Mesenchymal stem cell (in vitro differentiated cells and primary cell): ENCODE data around the gene DLGAP1.
A peak's percentile ranks its signal among the peaks of the same experiment; 100 is the strongest.

Source experiments
- DNase-seq: peaks from one replicate; pipeline ENCODE4 v3.0.0-alpha.2; 2013
- H2AFZ ChIP-seq: one replicate; pipeline ENCODE4 v1.6.1; 2013; ENCODE audit warnings: low read depth, mild to moderate bottlenecking, control low read depth, inconsistent platforms, low read length, moderate library complexity
- H2AK5ac ChIP-seq: 2 replicates; pipeline ENCODE4 v1.6.1; 2013; ENCODE audit warnings: low read length, moderate library complexity, mild to moderate bottlenecking, inconsistent platforms; ENCODE audit not compliant: severe bottlenecking
- H2BK120ac ChIP-seq: one replicate; pipeline ENCODE4 v1.6.1; 2013; ENCODE audit warnings: low read depth, mild to moderate bottlenecking, inconsistent platforms, low read length, moderate library complexity
- H2BK12ac ChIP-seq, 2 experiments: one replicate each; pipeline ENCODE4 v1.6.1; 2013; ENCODE audit warnings: inconsistent platforms in 2 of 2, low read length in 2 of 2, mild to moderate bottlenecking in 2 of 2, moderate library complexity in 2 of 2, control low read depth in 1 of 2
- H2BK15ac ChIP-seq: one replicate; pipeline ENCODE4 v1.6.1; 2013; ENCODE audit warnings: mild to moderate bottlenecking, low read depth, inconsistent platforms; ENCODE audit not compliant: poor library complexity, severe bottlenecking
- H2BK5ac ChIP-seq: 2 replicates; pipeline ENCODE4 v1.6.1; 2013; ENCODE audit warnings: low read depth, mild to moderate bottlenecking, low read length, control low read depth, inconsistent platforms; ENCODE audit not compliant: poor library complexity, severe bottlenecking
- H3K14ac ChIP-seq, 2 experiments: one replicate each; pipeline ENCODE4 v1.6.1; 2013; ENCODE audit warnings: inconsistent platforms in 2 of 2, low read length in 2 of 2, control low read depth in 1 of 2, mild to moderate bottlenecking in 1 of 2, moderate library complexity in 1 of 2
- H3K18ac ChIP-seq, 2 experiments: one replicate each; pipeline ENCODE4 v1.6.1; 2013; ENCODE audit warnings: inconsistent platforms in 2 of 2, low read length in 2 of 2, control low read depth in 1 of 2, low read depth in 1 of 2, mild to moderate bottlenecking in 1 of 2
- H3K23ac ChIP-seq, 2 experiments: one replicate each; pipeline ENCODE4 v1.6.1; 2013; ENCODE audit warnings: inconsistent platforms in 2 of 2, low read length in 2 of 2, mild to moderate bottlenecking in 2 of 2, moderate library complexity in 2 of 2, control low read depth in 1 of 2
- H3K27ac ChIP-seq: 2 replicates; pipeline ENCODE4 v1.5.1; 2013; ENCODE audit warnings: mild to moderate bottlenecking, moderate library complexity, low read length, control low read depth, inconsistent platforms; ENCODE audit not compliant: poor library complexity, severe bottlenecking
- H3K27me3 ChIP-seq, 2 experiments: 2 replicates each; pipeline versions ENCODE4 v1.6.1 to v1.7.0; 2013; ENCODE audit warnings: low read length in 2 of 2, mild to moderate bottlenecking in 2 of 2, moderate library complexity in 2 of 2, control low read depth in 1 of 2, inconsistent platforms in 1 of 2; ENCODE audit not compliant: control insufficient read depth in 1 of 2, insufficient read depth in 1 of 2
- H3K36me3 ChIP-seq, 2 experiments: 2 replicates each; pipeline versions ENCODE4 v1.6.1 to v1.7.0; 2013; ENCODE audit warnings: low read length in 2 of 2, control low read depth in 1 of 2, inconsistent platforms in 1 of 2, low read depth in 1 of 2, mild to moderate bottlenecking in 1 of 2; ENCODE audit not compliant: insufficient read depth in 2 of 2, control insufficient read depth in 1 of 2
- H3K4ac ChIP-seq, 2 experiments: one replicate each; pipeline ENCODE4 v1.6.1; 2013; ENCODE audit warnings: inconsistent platforms in 2 of 2, low read length in 2 of 2, mild to moderate bottlenecking in 2 of 2, moderate library complexity in 2 of 2, control low read depth in 1 of 2, low read depth in 1 of 2
- H3K4me1 ChIP-seq: 2 replicates; pipeline ENCODE4 v1.6.1; 2013; ENCODE audit warnings: low read depth, low read length, control low read depth; ENCODE audit not compliant: control insufficient read depth, insufficient read depth
- H3K4me2 ChIP-seq: 2 replicates; pipeline ENCODE4 v1.6.1; 2013; ENCODE audit warnings: low read length, mild to moderate bottlenecking, inconsistent platforms; ENCODE audit not compliant: poor library complexity, severe bottlenecking
- H3K4me3 ChIP-seq, 2 experiments: 2 replicates each; pipeline versions ENCODE4 v1.5.1 to v1.7.0; 2013; ENCODE audit warnings: low read length in 2 of 2, mild to moderate bottlenecking in 2 of 2, control low read depth in 1 of 2, low read depth in 1 of 2; ENCODE audit not compliant: insufficient read depth in 1 of 2
- H3K79me1 ChIP-seq: replicated peaks from 2 replicates; pipeline ENCODE4 v1.6.1; 2013; ENCODE audit warnings: mild to moderate bottlenecking, control low read depth, low read length, inconsistent platforms; ENCODE audit not compliant: poor library complexity, severe bottlenecking
- H3K9ac ChIP-seq: 2 replicates; pipeline ENCODE4 v1.7.0; 2013; ENCODE audit warnings: mild to moderate bottlenecking, low read length, moderate library complexity
- H3K9me3 ChIP-seq: 2 replicates; pipeline ENCODE4 v1.7.0; 2013; ENCODE audit warnings: mild to moderate bottlenecking, low read length; ENCODE audit not compliant: control insufficient read depth
- H4K8ac ChIP-seq: one replicate; pipeline ENCODE4 v1.6.1; 2013; ENCODE audit warnings: inconsistent platforms, mild to moderate bottlenecking, low read length, moderate library complexity
- H4K91ac ChIP-seq: one replicate; pipeline ENCODE4 v1.6.1; 2013; ENCODE audit warnings: mild to moderate bottlenecking, low read length, inconsistent platforms
- WGBS: methylation state at CpG from one replicate; pipeline ENCODE4 v1.1.7; 2013; ENCODE audit warnings: mixed read lengths; 5-methylcytosine and 5-hydroxymethylcytosine counted together

DLGAP1 gene

DNA sequence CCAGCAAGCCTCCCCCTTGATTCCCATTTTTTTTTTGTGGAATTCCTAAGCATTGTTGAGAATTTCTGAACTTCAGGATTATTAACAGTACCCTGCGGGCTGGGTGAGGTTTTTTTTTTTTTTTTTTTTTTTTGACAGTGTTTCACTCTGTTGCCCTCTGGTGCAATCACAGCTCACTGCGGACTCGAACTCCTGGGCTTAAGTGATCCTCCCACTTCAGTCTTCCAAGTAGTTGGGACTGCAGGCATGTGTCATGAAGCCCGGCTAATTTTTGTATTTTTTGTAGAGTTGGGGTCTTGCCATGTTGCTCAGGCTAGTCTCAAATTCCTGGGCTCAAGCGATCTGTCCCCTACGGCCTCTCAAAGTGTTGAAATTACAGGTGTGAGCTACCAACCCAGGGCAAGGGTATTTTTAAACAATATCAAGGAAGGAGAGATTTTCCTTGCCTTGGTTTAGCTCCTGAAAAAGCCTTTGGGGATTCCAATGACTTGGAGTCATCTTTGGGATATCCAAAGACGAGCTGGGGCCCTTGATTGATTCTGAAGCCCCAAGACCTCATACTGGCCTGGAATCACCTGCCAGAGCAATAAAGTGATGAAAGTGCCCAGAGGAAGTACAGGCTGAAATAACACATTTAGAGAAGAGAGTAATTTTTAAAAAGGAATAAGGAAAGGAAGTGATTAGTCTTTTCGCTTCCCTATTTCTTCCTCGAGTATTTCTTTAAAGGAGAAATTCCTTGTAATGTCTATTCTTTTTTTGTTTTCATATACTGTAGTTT lies 764.9 kb downstream of the DLGAP1 start:
- Histone ChIP-seq H3K9ac (no peak overlapping the region), H2BK15ac (no peak overlapping the region), H2BK12ac (no peak overlapping the region), H2BK120ac (no peak overlapping the region), H2BK5ac (peak overlapping the region; percentile 94), H3K4me2 (no peak overlapping the region), H3K4me3 (no peak overlapping the region), H3K23ac (no peak overlapping the region), H3K27me3 (no peaks in the 10 kb centered on the region), H2AK5ac (peak overlapping the region; percentile 16), H3K4ac (no peak overlapping the region), H3K4me1 (peaks cover 7% of the 10 kb centered on the region), H3K27ac (peak overlapping the region; percentile 99), H3K9me3 (no peaks in the 10 kb centered on the region), H4K91ac (no peak overlapping the region), H2AFZ (no peak overlapping the region), H3K79me1 (no peaks in the 10 kb centered on the region), H3K36me3 (no peaks in the 10 kb centered on the region), H3K18ac (no peak overlapping the region), H3K14ac (no peak overlapping the region), H4K8ac (no peak overlapping the region)
- WGBS, result 77% methylated on average over 7 of the region's 9 CpGs
- DNase-seq, result no peak

DNA sequence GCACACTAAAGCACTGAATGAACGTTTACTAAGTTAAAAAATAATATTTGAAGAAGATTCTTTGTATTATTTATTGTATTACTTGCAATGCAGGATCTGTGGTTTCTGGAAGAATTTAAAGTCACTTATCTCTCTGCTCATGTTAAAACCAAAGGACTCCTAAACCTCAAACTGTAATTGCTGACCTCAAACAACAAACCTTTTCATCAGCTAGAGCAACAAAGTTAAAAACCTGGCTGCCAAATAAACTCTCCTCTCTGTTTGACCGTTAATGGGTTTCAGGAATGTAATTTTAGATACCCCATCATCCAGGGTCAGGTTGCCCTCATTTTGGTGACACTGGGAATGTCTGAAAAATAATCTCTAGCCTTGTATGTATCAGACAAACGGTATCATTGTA lies 766.0 kb downstream of the DLGAP1 start:
- Histone ChIP-seq H2BK5ac (peak overlapping the region; percentile 79), H3K27ac (peak overlapping the region; percentile 99), H3K4me2 (peak overlapping the region; percentile 2), H3K4me1 (peaks cover 7% of the 10 kb centered on the region), H2AK5ac (peak overlapping the region; percentile 89), H3K36me3 (no peaks in the 10 kb centered on the region), H3K79me1 (no peaks in the 10 kb centered on the region), H3K9me3 (no peaks in the 10 kb centered on the region), H3K14ac (no peak overlapping the region), H2AFZ (no peak overlapping the region), H3K23ac (no peak overlapping the region), H2BK120ac (no peak overlapping the region), H3K4ac (no peak overlapping the region), H4K8ac (no peak overlapping the region), H3K18ac (no peak overlapping the region), H4K91ac (no peak overlapping the region), H2BK15ac (no peak overlapping the region), H3K27me3 (no peaks in the 10 kb centered on the region), H2BK12ac (no peak overlapping the region), H3K9ac (peak overlapping the region; percentile 67), H3K4me3 (no peak overlapping the region)
- WGBS, result no CpG with 5 or more reads among the region's 3 CpGs
- DNase-seq, result no peak

DNA sequence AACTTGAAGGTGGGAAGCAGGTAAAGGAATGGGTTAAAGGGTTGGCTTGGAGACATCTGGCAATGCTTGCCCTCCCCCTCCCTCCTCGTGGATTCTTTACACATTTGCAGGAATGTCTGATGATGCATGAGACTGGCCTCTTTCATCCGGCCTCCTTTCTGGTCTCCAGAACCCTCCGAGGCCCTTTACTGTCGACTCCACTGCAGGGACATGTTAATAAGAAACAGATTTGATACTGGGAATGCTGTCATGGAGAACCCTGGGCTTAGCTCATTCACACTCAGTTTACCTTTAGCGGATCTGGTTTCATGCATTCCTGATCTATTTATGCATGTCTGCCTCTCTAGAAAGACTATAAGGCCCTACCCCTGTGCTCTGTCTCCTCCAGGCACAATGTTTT lies 766.4 kb downstream of the DLGAP1 start:
- Histone ChIP-seq H2BK5ac (peak overlapping the region; percentile 93), H2AFZ (no peak overlapping the region), H3K4ac (no peak overlapping the region), H2BK12ac (no peak overlapping the region), H4K91ac (no peak overlapping the region), H3K9ac (peak overlapping the region; percentile 67), H3K9me3 (no peaks in the 10 kb centered on the region), H3K14ac (no peak overlapping the region), H2BK15ac (no peak overlapping the region), H3K4me2 (no peak overlapping the region), H3K4me3 (no peak overlapping the region), H3K4me1 (peaks cover 7% of the 10 kb centered on the region), H4K8ac (no peak overlapping the region), H3K27ac (peak overlapping the region; percentile 99), H2AK5ac (no peak overlapping the region), H3K23ac (no peak overlapping the region), H3K27me3 (no peaks in the 10 kb centered on the region), H3K36me3 (no peaks in the 10 kb centered on the region), H3K79me1 (no peaks in the 10 kb centered on the region), H3K18ac (no peak overlapping the region), H2BK120ac (no peak overlapping the region)
- peak; percentile 76 for DNase-seq
- 9% methylated on average over 5 of the region's 5 CpGs for WGBS

DNA sequence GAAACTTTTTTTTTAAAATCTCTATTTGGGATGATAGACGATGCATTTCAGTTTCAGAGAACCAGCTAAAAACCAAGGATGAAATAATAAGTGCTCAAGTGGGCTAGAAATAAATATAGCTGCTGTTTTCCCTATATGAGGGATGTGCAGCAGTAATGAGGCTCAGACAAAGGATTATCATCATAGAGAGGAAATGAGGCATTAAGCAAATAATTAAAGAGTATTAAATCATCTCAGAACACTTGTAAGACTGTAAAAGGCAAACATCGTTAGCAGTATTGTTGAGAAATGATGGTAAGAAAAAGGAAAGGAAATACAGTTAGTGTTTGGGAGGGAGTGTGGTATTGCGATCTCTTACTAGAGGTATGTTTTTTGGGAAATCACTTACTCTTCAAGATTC lies 771.6 kb downstream of the DLGAP1 start:
- Histone ChIP-seq H3K27me3 (no peaks in the 10 kb centered on the region), H3K27ac (no peak overlapping the region), H2BK5ac (no peak overlapping the region), H3K36me3 (peaks cover 0 to 3% of the 10 kb centered on the region in 2 experiments), H3K14ac (no peak overlapping the region), H2AK5ac (no peak overlapping the region), H3K9ac (no peak overlapping the region), H3K9me3 (no peaks in the 10 kb centered on the region), H3K4me2 (no peak overlapping the region), H3K4me3 (no peak overlapping the region), H3K4ac (no peak overlapping the region), H3K79me1 (no peaks in the 10 kb centered on the region), H4K8ac (no peak overlapping the region), H2BK15ac (no peak overlapping the region), H3K23ac (no peak overlapping the region), H3K4me1 (no peaks in the 10 kb centered on the region), H2BK120ac (no peak overlapping the region), H4K91ac (no peak overlapping the region), H2BK12ac (no peak overlapping the region), H2AFZ (no peak overlapping the region), H3K18ac (no peak overlapping the region)
- no peak for DNase-seq
- WGBS, result 85% methylated on average over 2 of the region's 3 CpGs
